Measurements from ENCODE around the gene DYSF.

Gene DYSF

GRCh38 chr2:71499691-71500090 lies 46.3 kb downstream of the DYSF start:
- TF ChIP-seq RAD21 (IDR thresholded peaks at IDR 0.05; ENCODE audit: low read depth): no peak
- no peak for TF ChIP-seq TCF12 (IDR thresholded peaks at IDR 0.05; ENCODE audit: low read depth)
- no peak for TF ChIP-seq TEAD4 (IDR thresholded peaks at IDR 0.05)
- no peak for TF ChIP-seq EGR1 (IDR thresholded peaks at IDR 0.05)
- TF ChIP-seq TAF1 (IDR thresholded peaks at IDR 0.05; ENCODE audit: low read depth): no peak
- TF ChIP-seq EP300 (IDR thresholded peaks at IDR 0.05; ENCODE audit: borderline replicate concordance): no peak
- TF ChIP-seq, protein P1, sequence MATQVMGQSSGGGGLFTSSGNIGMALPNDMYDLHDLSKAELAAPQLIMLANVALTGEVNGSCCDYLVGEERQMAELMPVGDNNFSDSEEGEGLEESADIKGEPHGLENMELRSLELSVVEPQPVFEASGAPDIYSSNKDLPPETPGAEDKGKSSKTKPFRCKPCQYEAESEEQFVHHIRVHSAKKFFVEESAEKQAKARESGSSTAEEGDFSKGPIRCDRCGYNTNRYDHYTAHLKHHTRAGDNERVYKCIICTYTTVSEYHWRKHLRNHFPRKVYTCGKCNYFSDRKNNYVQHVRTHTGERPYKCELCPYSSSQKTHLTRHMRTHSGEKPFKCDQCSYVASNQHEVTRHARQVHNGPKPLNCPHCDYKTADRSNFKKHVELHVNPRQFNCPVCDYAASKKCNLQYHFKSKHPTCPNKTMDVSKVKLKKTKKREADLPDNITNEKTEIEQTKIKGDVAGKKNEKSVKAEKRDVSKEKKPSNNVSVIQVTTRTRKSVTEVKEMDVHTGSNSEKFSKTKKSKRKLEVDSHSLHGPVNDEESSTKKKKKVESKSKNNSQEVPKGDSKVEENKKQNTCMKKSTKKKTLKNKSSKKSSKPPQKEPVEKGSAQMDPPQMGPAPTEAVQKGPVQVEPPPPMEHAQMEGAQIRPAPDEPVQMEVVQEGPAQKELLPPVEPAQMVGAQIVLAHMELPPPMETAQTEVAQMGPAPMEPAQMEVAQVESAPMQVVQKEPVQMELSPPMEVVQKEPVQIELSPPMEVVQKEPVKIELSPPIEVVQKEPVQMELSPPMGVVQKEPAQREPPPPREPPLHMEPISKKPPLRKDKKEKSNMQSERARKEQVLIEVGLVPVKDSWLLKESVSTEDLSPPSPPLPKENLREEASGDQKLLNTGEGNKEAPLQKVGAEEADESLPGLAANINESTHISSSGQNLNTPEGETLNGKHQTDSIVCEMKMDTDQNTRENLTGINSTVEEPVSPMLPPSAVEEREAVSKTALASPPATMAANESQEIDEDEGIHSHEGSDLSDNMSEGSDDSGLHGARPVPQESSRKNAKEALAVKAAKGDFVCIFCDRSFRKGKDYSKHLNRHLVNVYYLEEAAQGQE (IDR thresholded peaks at IDR 0.05; ENCODE audit: low read depth): no peak
- TF ChIP-seq, protein P2, sequence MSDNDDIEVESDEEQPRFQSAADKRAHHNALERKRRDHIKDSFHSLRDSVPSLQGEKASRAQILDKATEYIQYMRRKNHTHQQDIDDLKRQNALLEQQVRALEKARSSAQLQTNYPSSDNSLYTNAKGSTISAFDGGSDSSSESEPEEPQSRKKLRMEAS (IDR thresholded peaks at IDR 0.05): no peak
- no peak for TF ChIP-seq NFIC (IDR thresholded peaks at IDR 0.05)
- no peak for TF ChIP-seq CEBPB (IDR thresholded peaks at IDR 0.05)
- no peak for TF ChIP-seq ZBTB7A (IDR thresholded peaks at IDR 0.05; ENCODE audit: low read depth)

GRCh38 chr2:71500426-71501079 lies 47.2 kb downstream of the DYSF start:
- no peak for TF ChIP-seq EP300 (IDR thresholded peaks at IDR 0.05; ENCODE audit: borderline replicate concordance)
- no peak for TF ChIP-seq FOXM1 (IDR thresholded peaks at IDR 0.05; ENCODE audit: borderline replicate concordance, low read depth)
- TF ChIP-seq TEAD4 (IDR thresholded peaks at IDR 0.05): no peak
- TF ChIP-seq EGR1 (IDR thresholded peaks at IDR 0.05): no peak
- no peak for TF ChIP-seq NFIC (IDR thresholded peaks at IDR 0.05)
- TF ChIP-seq, protein P3, sequence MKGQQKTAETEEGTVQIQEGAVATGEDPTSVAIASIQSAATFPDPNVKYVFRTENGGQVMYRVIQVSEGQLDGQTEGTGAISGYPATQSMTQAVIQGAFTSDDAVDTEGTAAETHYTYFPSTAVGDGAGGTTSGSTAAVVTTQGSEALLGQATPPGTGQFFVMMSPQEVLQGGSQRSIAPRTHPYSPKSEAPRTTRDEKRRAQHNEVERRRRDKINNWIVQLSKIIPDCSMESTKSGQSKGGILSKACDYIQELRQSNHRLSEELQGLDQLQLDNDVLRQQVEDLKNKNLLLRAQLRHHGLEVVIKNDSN (IDR thresholded peaks at IDR 0.05): no peak
- TF ChIP-seq CREB1 (IDR thresholded peaks at IDR 0.05; ENCODE audit: low read depth): no peak

- TF ChIP-seq NFIC (IDR thresholded peaks at IDR 0.05) (no peak), TAF1 (IDR thresholded peaks at IDR 0.05; ENCODE audit: low read depth) (no peak), TEAD4 (IDR thresholded peaks at IDR 0.05) (no peak), YY1 (IDR thresholded peaks at IDR 0.05; ENCODE audit: low read depth) (no peak), EP300 (IDR thresholded peaks at IDR 0.05; ENCODE audit: borderline replicate concordance) (no peak), TCF12 (IDR thresholded peaks at IDR 0.05; ENCODE audit: low read depth) (no peak), RAD21 (IDR thresholded peaks at IDR 0.05; ENCODE audit: low read depth) (no peak), ZBTB7A (IDR thresholded peaks at IDR 0.05; ENCODE audit: low read depth) (no peak), EGR1 (IDR thresholded peaks at IDR 0.05) (no peak), CREB1 (IDR thresholded peaks at IDR 0.05; ENCODE audit: low read depth) (no peak), FOXM1 (IDR thresholded peaks at IDR 0.05; ENCODE audit: borderline replicate concordance, low read depth) (no peak), CEBPB (IDR thresholded peaks at IDR 0.05) (no peak)
- TF ChIP-seq, protein P3 (IDR thresholded peaks at IDR 0.05): no peak
- TF ChIP-seq, protein P1 (IDR thresholded peaks at IDR 0.05; ENCODE audit: low read depth): no peak
- TF ChIP-seq, protein P2 (IDR thresholded peaks at IDR 0.05): no peak
These were observed 49.8 kb downstream of the DYSF start for GRCh38 chr2:71502941-71503738.

GRCh38 chr2:71503837-71504236 lies 50.5 kb downstream of the DYSF start:
- TF ChIP-seq TEAD4 (IDR thresholded peaks at IDR 0.05) (no peak), CREB1 (IDR thresholded peaks at IDR 0.05; ENCODE audit: low read depth) (no peak), CEBPB (IDR thresholded peaks at IDR 0.05) (no peak), EGR1 (IDR thresholded peaks at IDR 0.05) (no peak), FOXM1 (IDR thresholded peaks at IDR 0.05; ENCODE audit: borderline replicate concordance, low read depth) (no peak), YY1 (IDR thresholded peaks at IDR 0.05; ENCODE audit: low read depth) (no peak), EP300 (IDR thresholded peaks at IDR 0.05; ENCODE audit: borderline replicate concordance) (no peak)
- TF ChIP-seq, protein P1 (IDR thresholded peaks at IDR 0.05; ENCODE audit: low read depth): no peak
- TF ChIP-seq, protein P3 (IDR thresholded peaks at IDR 0.05): no peak
